SK-N-SH (cell line): ENCODE results near the gene AKT2.

Source experiments
- MXI1 ChIP-seq: IDR thresholded peaks from 2 replicates; pipeline ENCODE4 v1.6.1; 2012; ENCODE audit warnings: mild to moderate bottlenecking, low read depth, low read length, improper control_type of control experiment
- POLR2AphosphoS5 ChIP-seq: IDR thresholded peaks from 2 replicates; pipeline ENCODE4 v1.6.1; 2012; ENCODE audit warnings: low read depth, low read length
- RCOR1 ChIP-seq: fragments of 150-350 bp; IDR thresholded peaks from 2 replicates; pipeline ENCODE4 v1.6.1; 2017; ENCODE audit warnings: antibody characterized with exemption, low read length
- SIN3A ChIP-seq: IDR thresholded peaks from 2 replicates; pipeline ENCODE4 v1.6.1; 2012; ENCODE audit warnings: low read depth, mild to moderate bottlenecking, low read length, moderate library complexity, borderline replicate concordance
- YY1 ChIP-seq: IDR thresholded peaks from 2 replicates; pipeline ENCODE4 v1.4.0; 2012; ENCODE audit warnings: low read depth, mild to moderate bottlenecking
- TF ChIP-seq, protein P1 (sequence below): IDR thresholded peaks from 2 replicates; pipeline ENCODE4 v1.6.1; 2012; ENCODE audit warnings: mild to moderate bottlenecking, low read depth, low read length, moderate library complexity
- TF ChIP-seq, protein P2 (sequence below): fragments of 200-600 bp; sonication (generic); IDR thresholded peaks from 2 replicates; pipeline ENCODE4 v1.6.1; 2017; ENCODE audit warnings: antibody characterized with exemption, mild to moderate bottlenecking, moderate library complexity
- TF ChIP-seq, protein P3 (sequence below): IDR thresholded peaks from 2 replicates; pipeline ENCODE4 v1.4.0; 2012; ENCODE audit warnings: low read depth

DNA sequence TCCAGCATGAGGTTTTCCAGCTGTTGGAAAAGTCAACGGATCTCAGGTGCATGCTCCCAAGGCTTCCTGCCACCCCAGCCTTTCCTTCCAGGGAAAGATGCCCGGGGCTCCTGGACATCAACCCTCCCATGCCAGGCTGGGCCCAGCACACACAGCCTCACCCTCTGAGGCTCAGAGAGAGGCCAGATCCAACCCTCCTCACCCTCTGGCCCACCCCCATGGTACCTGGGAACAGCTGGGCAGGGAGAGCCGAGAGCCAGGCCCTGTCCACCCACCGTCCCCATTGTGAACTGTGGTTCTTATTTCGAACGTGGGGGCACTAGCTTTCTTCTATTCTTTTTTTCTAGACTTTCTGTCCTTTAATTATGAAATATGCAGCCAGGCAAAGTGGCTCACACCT is 48.8 kb downstream of the AKT2 start:
- no peak for TF ChIP-seq YY1
- TF ChIP-seq, protein P1, sequence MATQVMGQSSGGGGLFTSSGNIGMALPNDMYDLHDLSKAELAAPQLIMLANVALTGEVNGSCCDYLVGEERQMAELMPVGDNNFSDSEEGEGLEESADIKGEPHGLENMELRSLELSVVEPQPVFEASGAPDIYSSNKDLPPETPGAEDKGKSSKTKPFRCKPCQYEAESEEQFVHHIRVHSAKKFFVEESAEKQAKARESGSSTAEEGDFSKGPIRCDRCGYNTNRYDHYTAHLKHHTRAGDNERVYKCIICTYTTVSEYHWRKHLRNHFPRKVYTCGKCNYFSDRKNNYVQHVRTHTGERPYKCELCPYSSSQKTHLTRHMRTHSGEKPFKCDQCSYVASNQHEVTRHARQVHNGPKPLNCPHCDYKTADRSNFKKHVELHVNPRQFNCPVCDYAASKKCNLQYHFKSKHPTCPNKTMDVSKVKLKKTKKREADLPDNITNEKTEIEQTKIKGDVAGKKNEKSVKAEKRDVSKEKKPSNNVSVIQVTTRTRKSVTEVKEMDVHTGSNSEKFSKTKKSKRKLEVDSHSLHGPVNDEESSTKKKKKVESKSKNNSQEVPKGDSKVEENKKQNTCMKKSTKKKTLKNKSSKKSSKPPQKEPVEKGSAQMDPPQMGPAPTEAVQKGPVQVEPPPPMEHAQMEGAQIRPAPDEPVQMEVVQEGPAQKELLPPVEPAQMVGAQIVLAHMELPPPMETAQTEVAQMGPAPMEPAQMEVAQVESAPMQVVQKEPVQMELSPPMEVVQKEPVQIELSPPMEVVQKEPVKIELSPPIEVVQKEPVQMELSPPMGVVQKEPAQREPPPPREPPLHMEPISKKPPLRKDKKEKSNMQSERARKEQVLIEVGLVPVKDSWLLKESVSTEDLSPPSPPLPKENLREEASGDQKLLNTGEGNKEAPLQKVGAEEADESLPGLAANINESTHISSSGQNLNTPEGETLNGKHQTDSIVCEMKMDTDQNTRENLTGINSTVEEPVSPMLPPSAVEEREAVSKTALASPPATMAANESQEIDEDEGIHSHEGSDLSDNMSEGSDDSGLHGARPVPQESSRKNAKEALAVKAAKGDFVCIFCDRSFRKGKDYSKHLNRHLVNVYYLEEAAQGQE: no peak
- TF ChIP-seq POLR2AphosphoS5: no peak
- TF ChIP-seq, protein P2, sequence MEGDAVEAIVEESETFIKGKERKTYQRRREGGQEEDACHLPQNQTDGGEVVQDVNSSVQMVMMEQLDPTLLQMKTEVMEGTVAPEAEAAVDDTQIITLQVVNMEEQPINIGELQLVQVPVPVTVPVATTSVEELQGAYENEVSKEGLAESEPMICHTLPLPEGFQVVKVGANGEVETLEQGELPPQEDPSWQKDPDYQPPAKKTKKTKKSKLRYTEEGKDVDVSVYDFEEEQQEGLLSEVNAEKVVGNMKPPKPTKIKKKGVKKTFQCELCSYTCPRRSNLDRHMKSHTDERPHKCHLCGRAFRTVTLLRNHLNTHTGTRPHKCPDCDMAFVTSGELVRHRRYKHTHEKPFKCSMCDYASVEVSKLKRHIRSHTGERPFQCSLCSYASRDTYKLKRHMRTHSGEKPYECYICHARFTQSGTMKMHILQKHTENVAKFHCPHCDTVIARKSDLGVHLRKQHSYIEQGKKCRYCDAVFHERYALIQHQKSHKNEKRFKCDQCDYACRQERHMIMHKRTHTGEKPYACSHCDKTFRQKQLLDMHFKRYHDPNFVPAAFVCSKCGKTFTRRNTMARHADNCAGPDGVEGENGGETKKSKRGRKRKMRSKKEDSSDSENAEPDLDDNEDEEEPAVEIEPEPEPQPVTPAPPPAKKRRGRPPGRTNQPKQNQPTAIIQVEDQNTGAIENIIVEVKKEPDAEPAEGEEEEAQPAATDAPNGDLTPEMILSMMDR: no peak
- TF ChIP-seq, protein P3, sequence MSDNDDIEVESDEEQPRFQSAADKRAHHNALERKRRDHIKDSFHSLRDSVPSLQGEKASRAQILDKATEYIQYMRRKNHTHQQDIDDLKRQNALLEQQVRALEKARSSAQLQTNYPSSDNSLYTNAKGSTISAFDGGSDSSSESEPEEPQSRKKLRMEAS: no peak
- TF ChIP-seq RCOR1: no peak
- TF ChIP-seq SIN3A: no peak
- no peak for TF ChIP-seq MXI1
